SKM-1 (cell line): Measurements from ENCODE around the gene ARHGEF2.
"Not testable (repeated sequence)": the region's sequence is repeated elsewhere in the genome, so short reads cannot be mapped to it uniquely, and the experiment has no call there.

ENCODE experiments used
- DNase-seq: peaks from one replicate; lab custom pipeline; 2025; ENCODE audit not compliant: unreplicated experiment; lab: John Stamatoyannopoulos, UW

Gene ARHGEF2

DNA sequence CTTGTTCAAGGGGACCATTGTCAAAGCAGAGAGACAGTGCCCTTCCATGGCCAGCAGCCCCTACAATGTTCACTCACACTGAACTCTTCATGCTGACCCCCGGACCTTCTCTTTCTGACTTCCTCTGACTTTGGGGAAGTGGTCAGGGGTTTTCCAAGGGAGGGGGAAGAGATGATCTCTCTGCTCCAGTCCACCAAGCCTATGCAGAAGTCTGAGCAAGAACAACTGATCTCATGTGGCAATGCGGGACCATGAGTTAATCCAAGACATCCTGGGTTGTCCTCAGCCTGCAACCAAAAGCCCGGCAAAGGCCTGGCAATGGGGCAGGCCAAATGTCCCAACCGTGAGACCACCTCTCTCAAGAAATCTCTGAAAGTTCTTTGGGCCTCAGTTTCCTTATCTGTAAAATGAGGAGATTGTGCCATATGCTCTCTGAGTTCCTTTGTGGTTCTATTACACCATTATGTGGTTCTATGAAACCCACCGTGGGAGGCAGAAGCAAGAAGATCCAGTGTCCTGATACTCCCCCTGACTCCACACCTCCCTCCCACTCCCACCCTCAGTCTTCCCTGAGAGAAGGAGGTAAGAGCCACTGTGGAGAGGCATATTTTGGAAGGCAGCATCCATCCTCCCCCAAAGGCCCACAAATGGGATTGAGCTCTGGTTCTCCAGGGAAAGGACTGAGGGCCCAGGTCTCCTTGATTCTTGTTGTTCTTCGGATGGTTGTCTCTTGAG lies 11.8 kb upstream of the ARHGEF2 start:
- peak; percentile 98 for DNase-seq

DNA sequence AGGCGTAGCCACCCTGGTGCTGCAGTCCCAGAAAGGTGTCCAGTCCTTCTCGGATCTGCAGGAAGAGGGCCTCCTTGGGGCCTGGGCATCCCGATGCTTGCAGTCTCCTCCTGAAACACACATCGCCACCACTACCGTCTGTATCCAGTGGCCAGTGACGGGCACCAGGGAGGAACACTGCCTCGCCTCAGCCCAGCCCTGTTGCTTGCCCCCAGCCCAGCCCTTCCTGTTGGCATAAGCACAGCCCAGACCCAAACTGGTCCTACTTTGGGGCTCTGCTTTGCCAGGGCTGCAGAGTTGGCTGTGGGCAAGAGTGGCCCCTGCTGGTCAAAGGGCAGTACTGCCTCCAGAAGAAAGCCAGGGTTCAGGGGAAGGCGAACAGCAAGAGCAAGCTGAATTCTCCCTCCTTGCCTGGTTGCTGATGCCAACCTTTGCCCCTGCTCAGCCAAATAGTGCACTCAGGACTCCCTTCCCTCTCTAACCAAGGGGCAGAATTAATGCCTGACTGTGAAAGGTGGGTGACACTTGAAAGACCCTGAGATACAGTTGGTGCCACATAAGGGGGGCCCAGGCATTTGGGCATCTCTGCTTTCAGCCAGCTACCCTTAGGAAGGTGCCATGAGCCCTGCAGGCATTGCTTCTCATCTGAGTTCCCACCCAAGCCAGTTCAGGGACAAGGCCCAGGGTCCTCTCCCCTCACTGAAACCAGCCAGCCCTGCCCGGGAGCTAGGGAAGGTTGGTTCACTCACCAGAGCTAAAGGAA lies 11.1 kb upstream of the ARHGEF2 start:
- DNase-seq, result peak; percentile 79

DNA sequence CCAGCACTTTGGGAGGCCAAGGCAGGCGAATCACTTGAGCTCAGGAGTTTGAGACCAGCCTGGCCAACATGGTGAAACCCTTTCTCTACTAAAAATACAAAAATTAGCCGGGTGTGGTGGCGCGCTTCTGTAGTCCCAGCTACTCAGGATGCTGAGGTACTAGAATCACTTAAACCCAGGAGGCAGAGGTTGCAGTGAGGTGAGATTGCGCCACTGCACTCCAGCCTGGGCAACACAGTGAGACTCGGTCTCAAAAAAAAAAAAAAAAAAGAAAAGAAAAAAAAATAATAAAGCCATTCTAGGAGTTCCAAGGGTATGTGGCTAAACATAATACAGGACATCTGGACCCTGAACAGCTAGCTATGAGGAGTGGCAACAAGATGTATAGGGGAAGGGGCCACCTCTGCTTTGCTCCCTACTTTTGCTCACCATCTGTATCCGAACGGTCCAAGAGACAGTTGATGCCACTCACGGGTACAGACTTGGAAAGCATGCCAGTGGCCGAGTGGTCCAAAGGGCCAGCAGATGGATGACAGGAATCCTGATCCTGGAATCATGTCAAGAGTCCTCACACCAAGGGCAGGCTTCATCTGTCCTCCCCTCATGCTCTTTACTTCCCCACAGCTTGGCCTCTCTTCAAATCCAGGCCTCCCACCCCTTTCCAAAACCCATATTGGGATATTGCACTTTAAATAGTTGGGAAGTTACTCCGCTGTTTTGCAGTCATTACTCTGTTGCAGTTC lies 6.7 kb upstream of the ARHGEF2 start:
- not testable (repeated sequence) for DNase-seq

DNA sequence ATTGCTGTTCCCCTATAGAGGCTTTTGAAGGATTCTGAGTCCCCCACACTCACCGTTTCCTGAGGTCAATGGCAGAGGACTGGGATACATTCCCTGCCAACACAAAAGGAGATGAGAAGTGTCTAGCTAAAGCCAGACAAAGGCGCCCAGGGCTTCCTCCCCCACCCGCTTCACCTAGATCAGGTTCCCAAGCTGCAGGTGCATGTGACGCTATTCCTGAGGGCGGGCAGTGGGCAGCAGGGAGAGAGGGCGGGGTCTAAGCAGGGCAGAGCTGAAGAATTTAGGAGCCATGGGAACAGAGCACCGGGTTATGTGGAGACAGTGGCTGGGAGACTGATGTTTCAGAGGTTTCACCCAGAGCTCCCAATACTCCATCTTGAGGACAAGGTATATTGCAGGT lies 6.0 kb upstream of the ARHGEF2 start:
- no peak for DNase-seq

DNA sequence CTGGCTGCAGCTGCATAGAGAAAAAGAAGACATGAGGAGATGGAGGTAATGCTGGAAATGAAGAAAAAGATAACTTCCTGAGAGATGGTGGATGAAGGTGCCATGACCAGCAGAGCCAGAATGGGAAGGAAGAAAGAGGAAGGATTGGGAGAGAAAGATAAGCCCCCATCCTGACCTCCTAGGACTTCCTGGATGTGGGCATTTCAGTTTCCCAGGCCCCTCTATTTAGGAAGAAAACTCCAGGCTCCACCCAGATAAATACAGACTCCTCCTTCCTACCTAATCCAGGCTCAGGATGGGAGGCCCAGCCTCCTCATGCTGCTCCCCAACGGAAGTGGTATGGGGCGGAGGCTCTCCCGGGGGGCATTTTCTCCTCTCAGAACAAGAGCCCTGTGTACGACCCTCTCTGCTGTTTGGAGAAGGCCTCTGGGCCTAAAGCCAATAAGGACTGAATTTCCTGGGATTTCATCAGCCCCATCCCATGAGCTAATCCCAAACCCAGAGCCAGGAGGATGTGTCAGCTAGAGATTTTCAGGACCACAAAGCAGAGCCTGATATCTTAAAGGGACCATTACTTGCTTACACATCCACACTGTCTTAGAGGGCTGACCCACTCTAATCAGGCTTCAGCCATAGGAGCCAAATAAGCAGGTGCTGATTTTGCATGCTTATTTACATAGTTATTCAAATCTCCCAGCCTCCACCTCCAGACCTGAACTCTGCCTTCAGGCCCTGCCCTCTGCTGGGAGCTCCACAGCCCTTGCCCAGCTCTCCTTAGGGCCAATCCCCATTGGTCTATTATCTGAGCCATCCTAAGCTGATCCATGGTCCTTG lies 5.1 kb upstream of the ARHGEF2 start:
- DNase-seq, result no peak

DNA sequence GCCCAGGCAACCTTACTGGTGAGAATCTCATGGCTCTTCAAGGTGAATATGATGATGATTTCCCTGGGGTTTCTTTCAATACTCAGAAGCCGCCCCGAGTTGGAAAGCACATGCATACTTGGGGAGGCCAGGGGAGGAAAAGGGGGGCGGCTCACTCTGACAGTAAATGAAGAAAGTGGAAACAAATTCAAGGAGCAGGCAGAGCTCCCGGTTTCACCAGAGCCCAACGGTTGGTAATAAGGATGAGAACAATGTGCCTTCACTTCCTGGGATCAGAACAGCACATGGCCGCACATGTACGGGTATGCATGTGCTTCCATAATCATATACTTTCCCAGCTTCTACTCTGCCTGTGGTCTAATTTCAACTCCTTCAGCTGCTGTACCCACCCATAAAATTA lies 3.8 kb upstream of the ARHGEF2 start:
- DNase-seq, result no peak

DNA sequence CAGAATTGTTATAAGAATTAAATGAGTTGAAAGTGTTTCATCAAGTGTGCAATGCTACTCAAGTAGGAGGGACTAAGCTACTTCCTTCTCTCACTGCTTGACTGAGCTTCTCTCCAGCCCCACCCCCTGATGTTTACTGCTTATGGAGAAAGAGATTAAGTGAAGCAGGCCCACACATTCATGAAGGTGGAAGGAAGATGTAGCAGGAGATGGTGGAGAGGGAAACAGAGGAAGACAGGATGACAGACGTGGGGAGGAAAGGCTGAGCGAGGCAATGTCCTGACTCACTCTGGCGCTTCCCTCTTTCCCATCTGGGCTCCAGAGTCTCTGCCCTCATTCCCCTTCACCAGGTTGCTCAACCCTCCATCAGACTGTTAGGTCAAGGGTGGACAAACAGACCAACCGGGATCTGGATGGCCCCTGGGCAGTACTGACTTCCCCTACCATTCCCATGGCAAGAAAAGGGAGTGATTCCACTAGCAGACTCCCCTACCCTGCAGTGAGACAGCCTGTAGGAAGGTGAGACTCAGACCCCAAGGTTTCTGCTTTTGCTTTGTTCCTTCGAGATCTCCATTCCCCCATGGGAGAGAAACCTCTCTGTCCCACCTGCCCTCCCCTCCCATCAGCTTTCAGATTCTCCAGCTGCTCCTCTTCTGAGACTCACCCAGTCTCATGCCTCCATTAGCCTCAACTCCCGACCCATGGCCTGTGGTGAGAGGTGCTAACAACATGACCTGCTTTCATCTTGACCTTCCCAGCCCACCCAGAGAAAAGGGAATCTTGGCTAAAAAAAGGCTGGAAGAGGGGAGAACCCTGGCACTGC lies 3.1 kb upstream of the ARHGEF2 start:
- DNase-seq, result peak; percentile 88

DNA sequence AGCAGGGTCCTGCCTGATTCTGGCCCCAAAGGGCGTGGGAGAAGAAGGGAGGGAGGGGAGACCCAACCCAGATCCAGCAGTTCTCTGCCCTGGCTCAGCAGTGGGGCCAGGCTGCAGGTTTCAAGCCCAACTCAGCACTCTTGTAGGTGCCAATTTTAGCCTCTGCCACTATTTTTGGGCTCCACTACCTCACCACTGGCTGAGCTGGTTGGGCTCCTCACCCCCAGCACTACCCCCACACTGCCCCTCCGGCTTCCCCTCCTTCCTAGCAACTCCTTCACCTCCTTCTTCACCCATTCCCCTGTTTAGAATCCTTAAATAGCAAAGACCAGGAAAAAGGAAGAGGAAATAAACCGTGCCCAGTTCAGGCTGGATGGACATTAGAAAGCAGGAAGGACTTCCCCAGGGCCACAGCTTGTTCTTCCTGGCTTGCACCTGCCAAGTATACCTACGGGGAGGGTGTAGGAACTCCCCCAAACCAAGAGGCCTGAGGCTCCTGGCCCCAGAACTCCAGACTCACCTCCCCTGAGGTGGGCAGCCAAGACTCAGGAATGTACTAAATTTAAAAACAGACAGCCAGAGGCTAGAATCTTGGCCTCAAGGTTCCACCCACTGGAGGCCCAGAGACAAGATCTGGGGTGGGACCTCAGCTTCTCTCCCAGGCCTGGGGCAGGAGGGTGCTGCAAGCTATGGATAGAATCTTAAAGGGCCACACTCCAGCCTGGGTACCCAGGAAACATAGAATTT lies 1.4 kb upstream of the ARHGEF2 start:
- peak; percentile 19 for DNase-seq

DNA sequence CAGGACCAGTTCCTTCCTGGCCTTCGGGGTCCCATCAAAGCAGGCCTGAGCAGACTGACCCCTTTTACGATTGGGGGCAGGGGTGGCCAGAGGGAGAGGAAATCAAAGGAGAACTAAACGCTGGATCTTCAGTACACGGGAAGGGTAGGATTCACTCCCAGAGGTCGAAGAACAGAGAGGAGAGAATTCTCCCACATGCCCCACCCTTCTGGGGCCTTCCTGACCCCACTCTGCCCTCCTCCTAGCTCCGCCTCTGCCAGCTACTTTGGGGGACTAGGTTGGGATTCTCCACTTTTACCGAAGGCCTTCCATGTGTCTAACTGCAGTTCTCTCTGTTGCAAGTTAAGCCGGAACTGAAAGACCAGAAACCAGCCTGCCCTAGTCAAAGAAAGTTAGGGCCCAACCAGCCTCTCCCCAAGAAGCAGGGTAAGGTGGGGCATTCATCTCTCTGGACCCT lies 654 bp upstream of the ARHGEF2 start:
- DNase-seq, result peak; percentile 29

DNA sequence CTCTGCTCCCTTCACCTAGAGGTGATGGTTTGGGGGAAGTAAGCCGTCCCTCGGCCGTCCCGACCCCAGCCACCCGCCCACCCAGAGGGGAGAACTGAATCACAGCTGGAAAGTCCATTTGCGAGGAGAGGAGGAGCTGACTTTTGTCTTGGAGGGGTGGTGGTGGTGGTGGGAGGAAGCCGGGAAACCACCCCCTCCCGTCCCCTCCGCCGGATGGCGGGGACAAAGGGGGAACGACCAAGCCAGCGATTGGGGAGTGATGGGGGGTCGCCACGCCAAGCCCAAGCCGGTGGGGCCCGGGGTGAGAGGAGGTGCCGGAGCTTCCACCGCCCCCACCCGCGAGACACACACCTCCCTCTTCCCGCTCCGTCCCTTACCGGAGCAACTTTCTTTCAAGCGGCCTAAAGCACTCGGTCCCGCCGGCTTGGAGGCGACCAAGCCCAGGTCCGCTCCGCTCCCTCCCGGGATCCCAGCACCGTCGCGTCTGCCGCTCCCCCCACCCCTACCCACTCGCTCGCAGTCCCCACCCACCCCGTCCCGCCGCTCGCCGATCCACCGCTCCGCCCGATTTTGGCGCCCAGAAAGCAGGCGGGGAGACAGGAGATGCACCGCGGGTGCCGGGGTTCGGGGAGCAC lies 540 bp downstream of the ARHGEF2 start:
- DNase-seq, result no peak

DNA sequence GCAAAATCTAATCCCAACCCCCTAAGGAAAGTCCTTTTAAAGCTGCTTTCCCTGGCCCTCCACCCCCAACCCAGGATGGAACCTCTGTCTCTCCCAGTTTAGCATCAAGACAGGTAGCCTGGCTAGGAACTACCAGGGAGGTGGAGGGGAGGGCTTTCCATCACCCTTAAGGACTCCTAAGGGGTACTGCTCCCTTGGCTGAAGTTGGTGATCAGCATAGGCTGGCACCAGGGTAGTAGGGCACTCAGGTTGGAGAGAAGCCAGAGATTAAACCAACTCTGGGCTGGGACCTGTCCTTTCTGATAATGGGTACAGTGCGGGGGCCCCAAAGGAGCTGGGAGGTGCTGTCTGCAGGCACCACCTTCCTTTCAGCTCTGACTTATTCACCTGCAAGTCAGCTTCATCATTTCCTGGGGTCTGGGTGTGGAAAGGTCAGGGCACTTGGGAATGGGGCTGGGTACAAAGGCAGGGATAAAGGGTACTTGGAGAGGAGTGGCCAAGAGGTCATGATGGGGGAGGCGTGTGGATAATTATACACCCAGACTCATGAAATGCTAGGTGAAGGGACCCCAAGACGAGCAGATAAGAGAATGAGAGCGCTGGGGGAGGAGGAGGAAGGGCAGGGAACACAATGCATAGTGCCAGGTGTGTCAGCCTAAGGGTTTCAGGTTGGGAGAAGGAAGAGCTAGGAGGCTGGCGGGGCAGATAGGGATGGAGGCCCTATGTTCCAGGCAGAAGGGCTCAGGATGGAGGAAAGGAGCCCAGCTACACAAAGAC lies 1.2 kb downstream of the ARHGEF2 start:
- no peak for DNase-seq

DNA sequence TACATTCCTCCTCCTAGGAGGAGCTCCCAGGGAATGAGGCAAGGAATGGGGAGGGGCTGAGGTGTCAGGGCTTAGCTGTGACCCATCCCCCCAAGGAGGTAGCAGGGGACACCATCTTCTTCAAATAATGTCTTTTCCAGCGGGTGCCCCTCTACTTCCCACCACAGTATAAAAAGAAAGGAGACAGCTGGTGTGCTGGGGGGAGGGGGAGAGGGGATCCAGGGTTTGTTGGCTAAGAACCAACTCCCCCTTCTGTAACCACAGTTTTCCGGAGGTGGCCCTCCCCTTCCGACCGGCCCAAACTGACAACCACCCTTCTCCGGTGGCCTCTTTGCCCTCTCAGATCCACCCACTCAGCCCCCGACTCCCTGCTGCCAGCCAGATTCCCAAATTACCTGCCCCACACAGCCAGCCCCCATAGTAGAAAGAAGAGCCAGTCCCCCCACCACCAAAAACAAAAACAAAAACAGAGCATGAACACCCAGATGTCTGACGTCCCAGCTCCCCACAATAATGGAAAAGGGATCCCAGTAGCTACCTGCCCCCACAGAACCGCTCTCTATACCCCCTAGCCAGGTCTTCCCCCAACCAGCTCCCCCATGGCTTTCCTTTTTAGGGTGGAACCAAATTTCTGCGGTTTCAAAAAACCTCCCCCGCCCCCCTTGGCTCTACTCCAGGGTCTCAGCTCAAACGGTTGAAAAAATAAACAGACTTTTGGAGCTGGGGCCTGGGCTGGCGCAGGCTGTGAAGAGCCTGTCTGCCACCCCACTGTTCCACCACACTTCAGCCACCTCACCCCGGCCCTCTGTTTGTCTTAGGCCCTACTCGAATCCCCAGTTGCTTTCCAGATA lies 2.1 kb downstream of the ARHGEF2 start:
- peak; percentile 94 for DNase-seq

DNA sequence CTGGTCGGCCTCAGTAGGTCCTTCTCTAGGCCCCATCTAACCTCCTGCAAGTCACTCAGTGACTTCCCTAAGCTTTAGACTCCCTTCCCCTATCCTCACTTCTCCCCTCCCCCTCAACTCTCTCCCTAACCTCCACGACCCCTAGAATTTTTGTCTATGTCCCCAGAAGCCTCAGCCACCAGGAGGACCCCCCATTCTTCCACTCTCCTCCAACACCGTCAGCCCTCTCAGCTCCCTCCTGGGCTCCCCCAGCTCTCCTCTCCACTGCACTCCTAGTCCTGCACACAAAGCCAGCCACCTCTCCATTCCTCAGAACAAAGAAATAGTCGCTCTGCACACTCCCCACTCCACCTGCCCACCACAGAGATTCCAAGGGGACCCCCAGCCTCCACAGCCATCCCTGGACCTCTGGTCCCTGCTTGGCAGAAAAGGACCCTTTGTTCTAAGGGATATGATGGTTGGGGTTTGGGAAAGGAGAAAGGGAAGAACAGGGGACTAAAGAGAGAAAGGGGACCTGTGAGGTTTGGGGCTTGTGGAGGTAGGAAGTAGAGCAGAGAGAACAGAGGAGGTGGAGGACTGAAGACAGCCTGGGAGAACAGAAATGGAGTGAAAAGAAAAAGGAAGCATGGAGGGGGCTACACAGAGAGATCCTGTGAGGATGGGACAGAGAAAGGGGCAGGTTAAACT lies 2.8 kb downstream of the ARHGEF2 start:
- DNase-seq, result no peak

DNA sequence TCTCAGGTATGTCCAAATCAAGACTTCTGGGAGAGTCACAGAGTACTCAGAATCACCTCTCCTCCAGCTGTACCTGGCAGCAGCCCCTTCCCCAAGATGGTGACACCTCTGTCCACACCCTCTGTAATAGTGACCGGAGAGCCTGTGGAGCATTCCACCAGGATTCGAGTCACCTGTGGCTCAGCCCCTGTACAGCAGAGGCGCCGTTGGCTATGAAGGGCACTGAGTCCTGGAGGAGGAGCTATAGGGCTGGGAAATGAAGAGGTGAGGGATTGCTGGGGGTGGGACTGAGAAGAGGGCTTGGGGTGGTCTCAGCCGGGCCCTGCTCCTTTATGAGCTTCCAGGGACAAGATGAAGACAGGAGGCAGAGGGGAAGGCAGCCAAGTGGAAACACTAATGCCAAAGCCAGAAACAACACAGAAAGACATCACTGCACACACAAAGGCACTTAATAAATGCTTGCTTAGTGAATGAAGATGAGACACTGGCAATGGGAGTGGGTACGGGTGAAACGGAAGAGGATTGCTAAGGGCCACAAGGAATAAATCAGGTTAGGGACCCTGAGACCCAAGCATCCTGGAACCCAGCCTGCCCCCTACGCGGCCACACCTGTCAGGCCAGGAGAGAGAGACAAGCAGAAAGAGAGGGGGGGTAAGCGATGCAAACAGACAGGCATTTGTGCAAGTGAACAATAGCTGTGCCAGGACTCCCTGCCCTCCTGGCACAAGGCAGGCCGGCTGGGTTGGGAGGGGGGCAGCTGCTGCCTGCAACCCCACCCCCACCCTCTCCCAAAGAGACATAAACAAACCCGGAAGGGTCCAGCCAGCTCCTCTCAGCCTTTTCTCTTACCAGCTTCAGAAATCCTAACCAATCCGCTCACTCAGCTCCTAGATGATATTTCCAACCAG lies 3.9 kb downstream of the ARHGEF2 start:
- no peak for DNase-seq

DNA sequence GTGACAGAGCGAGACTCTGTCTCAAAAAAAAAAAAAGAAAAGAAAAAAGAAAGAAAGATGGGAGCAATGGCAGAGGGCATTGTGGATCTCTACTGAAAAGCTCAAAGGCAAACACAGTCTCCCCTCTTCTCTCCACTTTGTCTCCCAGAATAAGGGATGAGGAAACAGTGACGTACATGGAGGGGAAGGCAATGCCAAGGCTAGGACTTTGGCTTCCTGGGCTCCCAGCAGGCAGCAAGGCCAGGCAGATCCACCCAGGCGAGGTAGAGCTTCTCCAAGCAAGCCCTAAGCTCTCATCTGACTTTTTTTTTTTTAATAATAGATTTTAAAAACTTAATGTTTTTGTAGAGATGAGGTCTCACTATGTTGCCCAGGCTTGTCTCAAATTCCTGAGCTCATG lies 4.6 kb downstream of the ARHGEF2 start:
- no peak for DNase-seq
